Fibroblast of skin of abdomen (primary cell): ENCODE measurements around the gene LRSAM1. TPM values are rescaled to one million over a fixed set of nuclear protein-coding genes. Genes with fewer than 3 reads are reported as not detected.

Experiments
- DNase-seq: peaks from one replicate; pipeline ENCODE4 v3.0.0-alpha.2; 2013
- polyA plus RNA-seq, 2 experiments: library from polyadenylated mRNA; unstranded; fragments of 120-200 nt; gene quantifications; one replicate each; pipeline ENCODE4 v1.2.1, GENCODE V29; 2013; ENCODE audit not compliant: insufficient read length in 2 of 2

LRSAM1 gene
- 13.1 TPM for polyA plus RNA-seq (2013, experiment 1 of 2; ENCODE audit: insufficient read length)
- 15.3 TPM for polyA plus RNA-seq (2013, experiment 2 of 2; ENCODE audit: insufficient read length)

GRCh38 chr9:127450830-127451607 lies at the start of gene LRSAM1, which contains the start of gene RPL12:
TSS of gene LRSAM1 (plus strand) at chr9:127451510. CDS start at chr9:127454528, 3,018 bp downstream.
TSS of gene RPL12 (minus strand) at chr9:127451406. CDS start at chr9:127451317, 89 bp downstream.
- peak; percentile 94 for DNase-seq

- DNase-seq: no peak
These were observed 48.8 kb upstream of the LRSAM1 start for GRCh38 chr9:127402401-127403090.

GRCh38 chr9:127403507-127404192 lies 47.7 kb upstream of the LRSAM1 start:
- DNase-seq: no peak

- DNase-seq: no peak
These were observed 46.7 kb upstream of the LRSAM1 start for GRCh38 chr9:127404631-127405030.

- DNase-seq: no peak
These were observed 45.8 kb upstream of the LRSAM1 start for GRCh38 chr9:127405344-127406125.

GRCh38 chr9:127406799-127407491 lies 44.4 kb upstream of the LRSAM1 start:
- DNase-seq: no peak

- DNase-seq: no peak
These were observed 43.8 kb upstream of the LRSAM1 start for GRCh38 chr9:127407492-127407843.

GRCh38 chr9:127411122-127411521 lies 40.2 kb upstream of the LRSAM1 start:
- no peak for DNase-seq

GRCh38 chr9:127415141-127415540 lies 36.2 kb upstream of the LRSAM1 start:
- no peak for DNase-seq

GRCh38 chr9:127415657-127416056 lies 35.7 kb upstream of the LRSAM1 start:
- DNase-seq: no peak

GRCh38 chr9:127417131-127418036 lies 33.9 kb upstream of the LRSAM1 start:
- peak; percentile 23 for DNase-seq

GRCh38 chr9:127418037-127418471 lies 33.3 kb upstream of the LRSAM1 start:
- DNase-seq: no peak

GRCh38 chr9:127419348-127419747 lies 32.0 kb upstream of the LRSAM1 start:
- no peak for DNase-seq

- no peak for DNase-seq
These were observed 30.3 kb upstream of the LRSAM1 start for GRCh38 chr9:127421057-127421456.

- DNase-seq: no peak
These were observed 29.1 kb upstream of the LRSAM1 start for GRCh38 chr9:127422133-127422782.

- DNase-seq: no peak
These were observed 28.5 kb upstream of the LRSAM1 start for GRCh38 chr9:127422787-127423186.

GRCh38 chr9:127423476-127423933 lies 27.8 kb upstream of the LRSAM1 start:
- DNase-seq: no peak

- DNase-seq: peak; percentile 89
These were observed 27.2 kb upstream of the LRSAM1 start, which contains the start of gene ZNF79 for GRCh38 chr9:127423934-127424675. TSS of gene ZNF79 (plus strand) at chr9:127424382. CDS start at chr9:127424788, 406 bp downstream.

GRCh38 chr9:127424676-127424999 lies 26.7 kb upstream of the LRSAM1 start:
- DNase-seq: no peak
